ENCODE measurements around the gene CCDC30.
"Not testable (repeated sequence)": the region's sequence is repeated elsewhere in the genome, so short reads cannot be mapped to it uniquely, and the experiment has no call there.

The CCDC30 gene

DNA sequence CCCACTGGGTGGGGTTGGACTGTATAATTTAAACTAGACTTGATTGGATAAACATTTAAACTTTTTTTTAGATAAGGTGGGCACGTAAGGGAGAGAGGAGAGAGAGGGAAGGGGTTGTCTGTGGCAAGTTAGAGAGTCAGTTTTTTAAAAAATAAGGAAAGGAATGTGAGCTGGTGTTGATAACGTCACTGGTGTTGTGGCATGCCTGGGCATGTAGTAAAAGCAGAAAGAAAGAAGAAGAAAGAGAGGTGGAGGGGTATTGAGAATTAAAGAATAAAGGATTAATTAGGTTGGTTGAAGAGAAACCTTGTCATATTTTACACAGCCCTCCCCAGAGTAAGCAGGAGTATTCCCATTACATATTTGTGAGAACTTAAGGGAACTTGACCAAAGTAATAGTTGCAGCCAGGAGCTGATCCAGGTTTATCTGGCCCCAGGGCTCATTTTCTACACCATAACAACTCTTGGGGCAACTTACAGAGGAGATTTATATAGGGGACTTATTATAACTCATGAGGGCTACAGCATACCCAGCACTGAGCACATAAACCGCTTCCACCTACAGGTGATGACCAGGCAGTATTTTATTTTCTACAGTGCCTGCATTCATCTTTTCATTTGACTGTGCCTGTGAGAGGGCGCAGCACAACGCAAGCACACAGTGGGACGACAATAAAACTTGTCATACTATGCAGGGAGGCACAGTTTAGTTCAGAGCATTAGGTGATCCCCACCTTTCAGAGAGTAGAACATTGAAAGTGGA, 70.2 kb downstream of the CCDC30 start:
- no peak for DNase-seq

DNA sequence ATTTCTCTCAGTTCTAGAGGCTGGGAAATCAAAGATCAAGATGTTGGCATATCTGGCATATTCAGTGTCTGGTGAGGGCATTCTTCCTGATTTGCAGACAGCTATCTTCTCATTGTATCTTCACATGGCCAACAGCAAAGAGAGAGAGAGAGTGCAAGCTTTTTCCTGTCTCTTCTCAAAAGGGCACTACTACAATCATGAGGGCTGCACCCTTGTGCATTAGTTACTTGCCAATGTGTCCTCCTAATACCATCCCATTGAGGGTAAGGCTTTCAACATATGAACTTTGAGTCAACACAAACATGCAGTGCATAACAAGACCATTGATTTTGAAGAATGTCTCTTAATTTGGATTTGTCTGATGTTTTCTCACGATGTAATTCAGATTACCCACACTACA, 78.0 kb downstream of the CCDC30 start:
- no peak for DNase-seq

DNA sequence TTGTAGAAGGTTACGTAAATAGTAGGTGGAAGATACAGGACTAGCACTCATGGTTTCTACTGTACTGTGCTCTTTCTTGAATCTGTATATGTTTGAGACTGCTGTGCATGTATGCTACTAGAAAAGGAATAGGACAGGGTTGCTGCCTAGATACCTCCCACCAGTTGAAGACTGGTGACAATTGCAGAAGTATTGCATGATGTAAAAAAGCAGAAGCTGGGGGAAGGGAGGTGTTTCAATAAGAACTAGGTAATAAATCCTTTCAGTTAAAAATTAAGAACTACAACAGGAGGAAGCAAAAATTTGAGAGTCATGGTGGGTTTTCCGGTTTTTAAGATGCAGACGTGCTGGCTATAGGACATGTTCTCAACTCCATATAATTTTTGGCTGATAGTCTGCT, 88.1 kb downstream of the CCDC30 start:
- DNase-seq = no peak

DNA sequence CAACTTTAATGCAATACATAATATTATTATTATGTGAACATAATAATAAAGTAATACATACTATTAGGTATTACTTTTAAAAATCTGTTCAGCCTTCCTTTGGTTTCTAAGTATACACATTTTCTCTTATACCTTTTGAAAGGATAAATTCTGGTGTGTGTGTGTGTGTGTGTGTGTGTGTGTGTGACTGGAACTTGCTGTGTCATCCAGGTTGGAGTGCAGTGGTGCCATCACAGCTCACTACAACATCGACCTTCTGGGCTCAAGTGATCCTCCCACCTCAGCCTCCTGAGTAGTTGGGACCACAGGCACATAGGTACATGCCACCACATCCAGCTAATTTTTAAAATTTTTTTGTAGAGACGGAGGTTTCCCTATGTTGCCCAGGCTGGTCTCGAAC, 88.5 kb downstream of the CCDC30 start:
- no peak for DNase-seq

DNA sequence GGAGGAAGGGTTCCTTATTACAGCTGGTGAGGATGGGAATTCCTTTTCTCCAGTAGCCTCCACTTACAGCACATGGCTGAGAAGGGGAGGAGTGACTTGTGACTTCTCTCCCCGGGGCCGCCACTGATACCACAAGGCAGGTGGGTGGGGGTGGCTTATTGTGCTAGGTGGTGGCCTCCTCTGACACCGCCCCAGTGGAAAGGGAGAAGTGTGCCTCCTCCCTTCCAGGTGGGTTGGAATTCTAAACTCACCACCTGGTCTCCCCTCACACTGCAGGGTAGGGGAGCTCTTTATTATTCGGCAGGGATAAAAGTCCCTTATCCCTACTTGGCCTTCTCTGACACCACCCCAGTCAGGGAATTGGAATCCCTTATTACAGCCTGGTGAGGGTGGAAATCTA, 89.5 kb downstream of the CCDC30 start:
- no peak for DNase-seq

DNA sequence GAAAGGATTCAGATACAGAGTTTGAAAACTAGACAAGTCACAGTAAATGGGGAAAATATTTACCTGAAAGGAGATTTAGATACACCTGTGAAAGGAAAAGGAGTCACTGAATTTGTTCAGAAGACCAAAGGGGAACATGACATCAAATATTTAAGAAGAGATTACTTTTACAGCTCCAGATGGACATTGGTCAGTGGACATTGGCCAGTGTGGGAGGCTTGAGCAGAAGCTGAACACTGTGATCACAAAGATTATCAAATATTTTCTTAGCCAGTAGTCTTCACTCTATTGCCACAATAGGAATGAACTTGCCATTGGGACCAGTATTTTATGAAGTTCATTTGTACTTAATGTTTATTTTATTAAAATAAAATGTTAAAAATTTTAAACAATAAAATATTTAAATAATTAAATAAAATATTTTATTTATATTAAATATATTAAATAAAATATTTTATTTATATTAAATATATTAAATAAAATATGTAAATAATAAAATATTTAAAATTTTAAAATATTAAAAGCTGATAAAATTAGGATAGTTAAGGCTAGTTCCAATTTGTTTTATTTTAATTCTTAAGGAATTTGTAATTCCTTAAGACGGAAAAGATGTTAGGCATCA, 94.3 kb downstream of the CCDC30 start:
- DNase-seq = no peak

DNA sequence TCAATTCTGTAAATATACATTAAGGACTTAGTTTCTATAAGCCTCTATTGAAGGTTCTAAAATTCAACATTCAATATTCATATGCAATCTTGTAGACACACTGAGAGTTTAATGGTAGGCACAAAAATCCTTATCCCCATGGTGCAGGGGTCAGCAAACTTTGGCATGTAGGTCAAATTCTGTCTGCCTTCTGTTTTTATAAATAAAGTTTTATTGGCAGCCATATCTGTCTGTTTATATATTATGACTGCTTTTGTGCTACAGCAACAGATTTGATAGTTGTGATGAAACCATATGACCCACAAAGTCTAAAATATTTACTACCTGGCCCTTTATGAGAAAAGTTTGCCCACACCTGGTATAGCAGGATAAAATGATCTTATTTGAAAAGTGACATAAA, 104.0 kb downstream of the CCDC30 start:
- DNase-seq = no peak

DNA sequence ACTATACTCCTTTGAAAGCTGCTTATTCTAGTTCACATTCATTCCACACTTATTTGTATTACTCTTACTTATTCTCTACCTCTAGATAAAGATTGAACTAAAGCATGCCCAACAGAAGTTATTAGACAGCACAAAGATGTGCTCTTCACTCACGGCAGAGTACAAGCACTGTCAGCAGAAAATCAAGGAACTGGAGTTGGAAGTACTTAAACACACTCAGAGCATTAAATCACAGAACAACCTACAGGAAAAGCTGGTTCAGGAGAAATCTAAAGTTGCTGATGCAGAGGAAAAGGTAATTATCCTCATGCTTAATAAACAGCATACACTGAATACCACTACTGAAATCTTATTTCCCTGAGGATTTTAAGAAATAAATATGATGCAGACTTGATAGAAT, 113.8 kb downstream of the CCDC30 start:
- DNase-seq = no peak

DNA sequence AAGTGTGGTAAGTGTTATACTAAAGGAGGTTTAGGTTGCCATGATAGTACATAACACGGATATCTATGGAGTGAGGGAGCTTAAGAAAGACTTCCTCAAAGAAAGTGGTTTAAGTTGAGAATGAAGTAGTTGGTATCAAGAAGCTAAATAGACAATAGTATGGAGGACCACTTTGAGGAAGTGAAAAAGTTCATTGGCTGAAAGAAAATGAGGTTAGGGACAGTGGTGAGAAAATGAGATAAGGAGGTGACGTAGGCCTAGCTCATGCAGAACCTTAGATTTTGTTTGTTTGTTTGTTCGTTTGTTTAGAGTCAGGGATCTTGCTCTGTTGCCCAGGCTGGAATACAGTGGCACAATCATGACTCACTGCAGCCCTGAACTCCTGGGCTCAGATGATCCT, 122.9 kb downstream of the CCDC30 start:
- DNase-seq = no peak

DNA sequence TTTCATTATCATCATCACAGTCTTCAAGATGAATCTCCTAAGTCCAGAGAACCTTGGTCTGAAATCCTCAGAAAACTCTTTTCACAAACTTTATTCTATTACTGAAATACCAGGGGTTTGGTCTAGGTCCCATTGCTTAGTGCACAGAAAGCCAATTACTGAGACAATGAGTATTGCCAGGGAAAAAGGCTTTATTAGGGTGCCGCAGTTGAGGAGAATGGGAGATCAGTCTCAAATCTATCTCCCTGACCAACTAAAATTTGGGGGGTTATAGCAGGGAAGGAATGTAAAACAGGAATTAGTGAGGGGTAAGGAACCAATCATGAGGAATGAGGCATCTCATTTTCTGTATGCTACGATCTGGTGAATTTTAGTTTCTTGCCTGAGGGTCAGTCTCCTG, 124.7 kb downstream of the CCDC30 start:
- no peak for DNase-seq

DNA sequence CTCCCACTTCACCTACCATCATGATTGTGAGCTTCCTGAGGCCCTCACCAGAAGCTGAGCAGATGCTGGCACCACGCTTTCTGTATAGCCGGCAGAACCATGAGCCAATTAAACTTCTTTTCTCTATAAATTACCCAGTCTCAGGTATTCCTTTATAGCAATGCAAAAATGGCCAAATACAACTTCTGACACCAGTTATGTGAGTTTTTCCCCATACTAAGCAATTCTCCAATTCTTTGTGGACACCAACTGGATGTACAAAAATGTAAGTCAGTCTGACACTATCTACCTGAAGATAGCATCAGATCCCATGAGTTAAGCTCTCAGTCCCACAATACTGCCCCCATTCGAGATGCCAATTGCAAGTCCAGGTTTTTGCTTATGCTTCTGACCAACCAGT, 129.7 kb downstream of the CCDC30 start:
- DNase-seq = no peak

DNA sequence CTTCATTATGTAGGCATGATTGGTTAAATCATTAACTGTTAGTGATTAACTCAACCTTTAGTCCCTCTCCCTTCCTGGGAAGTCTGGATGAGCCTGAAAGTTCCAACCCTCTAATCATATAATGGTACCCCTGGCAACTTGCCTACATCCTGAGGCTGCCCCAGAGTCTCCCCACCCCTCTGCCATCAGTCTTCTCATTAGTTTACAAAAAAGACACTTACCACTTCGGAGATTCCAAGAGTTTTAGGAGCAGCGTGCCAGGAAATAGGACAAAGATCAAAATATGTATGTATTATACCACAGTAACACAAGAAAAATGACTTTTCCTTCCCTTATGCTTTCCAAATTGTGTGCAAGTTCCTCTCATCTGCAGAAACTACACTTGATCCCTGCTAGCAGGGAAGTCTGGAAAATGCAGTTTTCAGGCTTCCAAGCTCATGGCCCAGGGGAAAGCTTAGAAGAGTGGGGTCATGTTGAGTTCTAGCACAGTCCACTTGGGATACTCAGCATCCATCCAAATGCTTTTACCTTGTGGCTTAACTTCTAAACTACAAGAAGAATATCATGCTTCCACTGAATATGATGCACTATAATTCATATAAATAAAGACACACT, 130.5 kb downstream of the CCDC30 start:
- DNase-seq = no peak

DNA sequence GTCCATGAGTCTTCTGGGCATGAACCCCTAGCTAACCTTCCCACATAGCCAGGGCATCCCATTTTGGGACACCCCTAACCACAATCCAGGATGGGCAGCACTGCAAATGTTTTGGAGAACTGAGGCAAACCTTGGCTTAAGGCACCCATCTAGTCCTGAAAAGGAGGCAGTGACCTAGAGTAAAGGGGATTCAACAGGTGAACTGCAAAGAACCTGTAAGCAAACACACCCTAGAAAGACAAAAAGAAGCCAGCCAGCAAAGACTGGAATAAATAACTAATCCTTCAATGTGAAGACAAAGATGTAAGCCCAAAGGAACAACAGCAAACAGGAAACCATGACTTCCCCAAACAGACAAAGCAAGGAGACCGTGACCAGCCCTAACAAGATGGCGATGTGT, 138.4 kb downstream of the CCDC30 start:
- no peak for DNase-seq

DNA sequence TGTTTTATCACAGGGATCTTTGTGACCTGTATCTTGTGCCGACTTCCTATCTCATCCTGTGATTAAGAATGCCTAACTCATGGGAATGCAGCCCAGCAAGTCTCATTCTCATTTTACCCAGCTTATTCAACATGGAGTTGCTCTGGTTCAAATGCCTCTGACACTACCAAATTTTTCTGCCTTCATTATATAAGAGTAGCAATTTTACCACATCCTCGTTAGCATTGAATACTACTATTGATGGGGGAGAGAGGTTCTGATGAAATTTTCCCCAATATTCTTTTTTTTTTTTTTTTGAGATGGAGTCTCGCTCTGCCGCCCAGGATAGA, 150.7 kb downstream of the CCDC30 start:
- no peak for DNase-seq

DNA sequence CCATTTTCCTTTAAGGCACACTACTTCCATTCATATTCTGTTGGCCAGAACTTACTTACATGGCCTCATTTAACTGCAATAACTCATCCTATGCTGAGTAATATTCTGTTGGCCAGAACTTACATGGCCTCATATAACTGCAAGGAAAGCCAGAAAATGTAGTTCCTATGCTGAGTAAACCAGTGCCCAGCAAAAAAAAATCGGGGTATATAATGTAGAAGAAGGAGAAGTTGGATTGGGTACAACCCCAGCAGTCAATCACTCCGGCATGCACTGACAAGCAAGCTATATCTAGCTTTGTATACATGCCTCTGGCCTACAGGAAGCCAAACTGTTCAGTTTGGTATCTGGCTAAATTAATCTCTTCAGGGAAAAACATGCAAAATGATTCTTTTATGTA, 155.8 kb downstream of the CCDC30 start:
- no peak for DNase-seq

DNA sequence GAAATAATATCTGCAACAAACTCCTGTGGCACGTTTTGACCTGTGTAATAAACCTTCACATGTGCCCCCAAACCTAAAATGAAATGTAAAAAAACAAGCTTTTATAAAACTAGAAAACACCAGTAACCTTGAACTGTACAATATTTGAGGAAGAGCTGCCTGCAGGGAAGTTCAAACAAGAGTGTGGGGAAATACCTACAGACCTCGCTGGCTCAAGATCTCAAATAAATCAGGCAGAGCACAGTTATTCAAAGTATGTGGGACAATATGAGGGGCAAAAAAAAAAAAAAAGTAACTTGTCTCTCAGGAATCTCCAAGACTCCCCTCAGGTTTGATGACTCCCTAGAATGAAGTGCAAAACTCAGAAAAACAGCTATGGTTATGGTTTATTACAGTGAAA, 157.2 kb downstream of the CCDC30 start:
- DNase-seq = no peak

DNA sequence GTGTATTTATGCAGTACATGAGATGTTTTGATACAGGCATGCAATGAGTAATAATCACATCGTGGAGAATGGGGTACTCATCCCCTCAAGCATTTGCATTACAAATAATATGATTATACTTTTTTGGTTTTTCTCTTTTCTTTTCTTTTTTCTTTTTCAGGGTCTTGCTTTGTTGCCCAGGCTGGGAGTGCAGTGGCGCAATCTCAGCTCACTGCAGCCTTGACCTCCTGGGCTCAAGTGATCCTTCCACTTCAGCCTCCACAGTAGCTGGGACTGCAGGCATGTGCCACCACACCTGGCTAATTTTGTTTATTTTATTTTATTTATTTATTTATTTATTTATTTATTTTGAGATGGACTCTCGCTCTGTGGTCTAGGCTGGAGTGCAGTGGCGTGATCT, 158.1 kb downstream of the CCDC30 start:
- not testable (repeated sequence) for DNase-seq

DNA sequence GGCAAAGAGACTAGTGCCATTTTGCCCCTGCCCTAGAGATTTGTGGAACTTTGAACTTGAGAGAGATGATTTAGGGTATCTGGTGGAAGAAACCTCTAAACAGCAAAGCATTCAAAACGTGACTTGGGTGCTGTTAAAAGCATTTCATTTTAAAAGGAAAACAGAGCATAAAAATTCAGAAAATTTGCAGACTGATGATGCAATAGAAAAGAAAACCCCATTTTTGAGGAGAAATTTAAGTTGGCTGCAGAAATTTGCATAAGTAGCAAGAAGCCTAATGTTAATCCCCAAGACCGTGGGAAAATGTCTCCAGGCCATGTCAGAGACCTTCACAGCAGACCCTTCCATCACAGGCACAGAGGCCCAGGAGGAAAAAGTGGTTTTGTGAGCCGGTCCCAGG, 164.1 kb downstream of the CCDC30 start:
- DNase-seq = not testable (repeated sequence)

DNA sequence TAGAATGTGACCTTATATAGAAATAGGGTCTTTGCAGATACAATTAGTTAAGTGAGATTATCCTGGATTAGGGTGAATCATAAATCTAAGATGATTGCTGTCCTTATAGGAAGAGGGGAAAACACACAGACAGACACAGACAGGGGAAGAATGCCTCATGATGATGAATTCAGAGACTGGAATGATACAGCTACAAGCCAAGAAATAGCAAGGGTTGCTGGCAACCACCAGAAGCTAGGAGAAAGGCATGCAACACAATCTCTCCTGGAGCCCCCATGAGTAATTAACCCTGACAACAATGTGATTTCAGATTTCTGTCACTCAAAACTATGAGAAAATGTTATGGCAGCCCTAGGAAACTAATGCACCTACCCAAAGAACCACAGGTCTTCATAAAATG, 176.0 kb downstream of the CCDC30 start:
- no peak for DNase-seq

DNA sequence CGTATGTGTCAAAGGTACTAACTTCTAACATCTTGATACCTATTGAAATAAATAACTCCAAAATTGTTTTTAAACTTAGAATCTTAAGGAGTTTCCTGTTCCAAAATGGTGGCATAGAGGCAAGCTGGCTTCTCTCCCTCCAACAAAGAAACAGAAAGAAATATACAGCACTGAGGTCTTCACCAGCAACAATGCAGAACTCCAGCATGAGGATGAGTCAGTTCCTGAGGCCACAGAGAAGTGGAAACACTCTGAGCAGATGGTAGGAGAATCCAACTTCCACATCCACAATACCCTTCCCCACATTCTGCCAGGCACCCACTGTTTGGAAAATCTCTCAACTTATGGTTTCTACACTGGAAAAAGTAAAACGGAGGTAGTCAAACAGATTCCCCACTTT, 183.0 kb downstream of the CCDC30 start:
- no peak for DNase-seq

DNA sequence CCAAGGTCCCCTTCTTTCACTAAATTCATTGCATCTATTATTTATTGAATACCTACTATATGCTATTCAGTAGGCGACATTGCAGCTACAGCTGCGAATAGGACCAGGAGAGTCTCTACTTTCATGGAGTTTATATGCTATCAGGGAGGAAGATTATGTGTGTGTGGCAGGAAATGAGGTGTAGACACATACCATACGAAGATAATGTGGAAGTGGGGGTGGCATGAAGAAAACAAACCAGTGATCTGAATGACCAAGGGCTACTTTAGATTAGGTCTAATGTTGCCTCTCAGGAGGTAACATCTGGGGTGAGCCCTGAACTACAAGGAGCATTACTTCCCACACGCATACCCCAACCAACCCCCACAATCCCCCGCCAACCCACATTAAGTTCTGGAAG, 194.1 kb downstream of the CCDC30 start:
- peak; percentile 28 for DNase-seq

DNA sequence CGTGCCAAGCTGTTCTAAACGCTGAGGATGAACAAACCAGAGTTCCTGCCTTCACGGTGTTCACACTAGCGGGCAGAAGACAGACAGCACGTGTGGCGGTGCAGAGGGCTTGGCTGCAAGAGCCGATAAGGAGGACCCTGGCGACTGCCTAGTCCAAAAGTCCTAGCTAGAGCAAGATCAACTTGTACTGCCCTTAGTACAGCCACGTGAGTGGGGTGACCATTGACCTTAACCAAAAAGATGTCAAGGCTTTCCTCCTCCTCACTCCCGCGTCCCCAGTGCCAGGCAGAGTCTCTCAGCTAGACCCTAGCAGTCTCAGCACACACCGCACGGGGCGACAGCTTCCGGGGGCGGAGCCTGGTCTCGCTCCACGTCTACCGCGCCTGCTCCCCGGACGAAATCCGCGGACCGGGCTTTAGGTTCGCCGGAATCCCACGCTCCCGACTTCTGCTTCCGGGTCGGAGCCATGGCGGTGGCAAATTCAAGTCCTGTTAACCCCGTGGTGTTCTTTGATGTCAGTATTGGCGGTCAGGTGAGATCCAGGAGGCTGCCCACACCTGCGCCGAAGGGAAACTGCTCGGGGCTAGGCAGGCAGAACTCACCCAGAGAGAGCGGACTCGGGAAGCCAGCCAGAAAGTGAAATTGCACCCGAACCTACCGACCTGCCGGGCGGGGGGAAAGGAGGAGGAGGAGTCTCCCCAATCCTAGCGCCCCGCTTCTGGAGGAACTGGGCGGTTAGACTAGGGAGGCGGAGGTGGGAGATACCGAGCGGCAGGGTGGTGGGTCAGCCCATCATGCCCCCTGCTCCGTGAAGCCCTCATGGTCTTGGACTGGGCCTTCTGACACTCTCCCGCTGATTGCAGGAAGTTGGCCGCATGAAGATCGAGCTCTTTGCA, 195.1 kb downstream of the CCDC30 start, which contains the start of gene PPIH:
Gene PPIH (plus strand): TSS at position 443 of the 896 bp plus-strand sequence. CDS start 24 bp downstream, at position 467.
- peak; percentile 98 for DNase-seq

DNA sequence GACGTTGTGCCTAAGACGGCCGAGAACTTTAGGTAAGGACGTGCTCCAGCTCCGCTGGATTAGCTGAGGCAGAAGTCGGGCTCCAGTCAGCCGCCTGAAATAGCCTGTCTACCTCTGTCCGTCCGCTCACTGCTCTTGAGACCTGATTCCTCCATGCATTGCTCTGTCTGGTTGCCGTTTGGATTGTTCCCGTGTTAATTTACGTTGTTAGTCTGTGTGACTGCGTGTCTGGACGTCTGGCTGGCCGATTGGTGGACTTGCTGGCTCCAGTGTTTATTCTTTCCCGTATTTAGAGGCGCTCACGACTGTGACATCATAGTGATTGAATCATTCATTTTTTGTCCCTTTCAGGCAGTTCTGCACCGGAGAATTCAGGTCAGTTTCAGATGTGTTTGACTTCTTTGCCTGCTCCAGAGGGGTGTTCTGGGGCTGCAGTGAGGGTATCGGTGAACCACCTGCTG, 195.8 kb downstream of the CCDC30 start:
- no peak for DNase-seq
